CD14-positive monocyte (primary cell): ENCODE data around the gene COX11. TPM values are rescaled to one million over a fixed set of nuclear protein-coding genes. Genes with fewer than 3 reads are reported as not detected.

Source experiments
- DNase-seq, 3 donors: peaks; one replicate each; pipeline ENCODE4 v3.0.0-alpha.2; 2011 to 2022
- H2AFZ ChIP-seq: 2 replicates; pipeline ENCODE4 v1.6.0; 2012; ENCODE audit warnings: mild to moderate bottlenecking, low read depth, low read length, inconsistent platforms; ENCODE audit not compliant: insufficient read depth, poor library complexity, severe bottlenecking
- H3K27ac ChIP-seq, 2 donors: 1 replicate in 1 of 2; 2 replicates in 1 of 2; pipeline ENCODE4 v1.5.1; 2012 to 2013; ENCODE audit warnings: low read length in 2 of 2, control low read depth in 1 of 2, inconsistent platforms in 1 of 2, low read depth in 1 of 2, mild to moderate bottlenecking in 1 of 2
- H3K27me3 ChIP-seq, 2 donors: one replicate each; pipeline versions ENCODE4 v1.6.0 to v1.6.1; 2011 to 2013; ENCODE audit warnings: low read length in 2 of 2; ENCODE audit not compliant: control insufficient read depth in 2 of 2, insufficient read depth in 2 of 2
- H3K36me3 ChIP-seq, 2 donors: replicated peaks in 1 of 2; 1 replicate in 1 of 2; 2 replicates in 1 of 2; pipeline versions ENCODE4 v1.5.1 to v1.6.1; 2012 to 2013; ENCODE audit warnings: low read length in 2 of 2, control low read depth in 1 of 2, inconsistent platforms in 1 of 2, mild to moderate bottlenecking in 1 of 2; ENCODE audit not compliant: insufficient read depth in 2 of 2, control insufficient read depth in 1 of 2
- H3K4me1 ChIP-seq, 2 donors: 1 replicate in 1 of 2; 2 replicates in 1 of 2; pipeline versions ENCODE4 v1.5.1 to v1.6.1; 2012 to 2013; ENCODE audit warnings: low read length in 2 of 2, control low read depth in 1 of 2, inconsistent platforms in 1 of 2, mild to moderate bottlenecking in 1 of 2, moderate library complexity in 1 of 2; ENCODE audit not compliant: insufficient read depth in 2 of 2, control insufficient read depth in 1 of 2
- H3K4me2 ChIP-seq: replicated peaks from 2 replicates; pipeline ENCODE3; 2012; ENCODE audit warnings: low read length, moderate library complexity, mild to moderate bottlenecking; ENCODE audit not compliant: poor library complexity, severe bottlenecking; ENCODE audit errors: extremely low read depth
- H3K4me3 ChIP-seq, 3 experiments: fragments of 200-600 bp in 1 of 3; sonication (generic) in 1 of 3; replicated peaks in 1 of 3; 1 replicate in 2 of 3; 2 replicates in 1 of 3; pipeline ENCODE4 v1.5.1; 2011 to 2013; ENCODE audit warnings: low read length in 3 of 3, mild to moderate bottlenecking in 3 of 3, control low read depth in 2 of 3, low read depth in 2 of 3, inconsistent platforms in 1 of 3, moderate library complexity in 1 of 3
- H3K79me2 ChIP-seq: 2 replicates; pipeline ENCODE4 v1.6.0; 2012; ENCODE audit warnings: mild to moderate bottlenecking, control low read depth, inconsistent platforms, low read length, moderate library complexity; ENCODE audit not compliant: insufficient read depth
- H3K9ac ChIP-seq: 2 replicates; pipeline ENCODE4 v1.6.0; 2017; ENCODE audit warnings: low read length, mild to moderate bottlenecking; ENCODE audit not compliant: insufficient read depth, poor library complexity, severe bottlenecking
- H3K9me3 ChIP-seq, 2 donors: replicated peaks in 1 of 2; 1 replicate in 1 of 2; 2 replicates in 1 of 2; pipeline versions ENCODE4 v1.5.1 to v1.6.1; 2012 to 2013; ENCODE audit warnings: low read length in 2 of 2, control low read depth in 1 of 2; ENCODE audit not compliant: control insufficient read depth in 1 of 2, insufficient read depth in 1 of 2
- H4K20me1 ChIP-seq: 2 replicates; pipeline ENCODE4 v1.6.0; 2012; ENCODE audit warnings: mild to moderate bottlenecking, low read length, control low read depth, moderate library complexity; ENCODE audit not compliant: insufficient read depth
- H3K27ac Mint-ChIP-seq, 7 donors: one replicate each; pipeline ENCODE4 v1.8.0; 2020; ENCODE audit warnings: mild to moderate bottlenecking in 7 of 7, mixed read lengths in 7 of 7, moderate library complexity in 6 of 7, inconsistent platforms in 2 of 7
- H3K27me3 Mint-ChIP-seq, 3 donors: one replicate each; pipeline ENCODE4 v1.8.0; 2021 to 2022; ENCODE audit warnings: low read depth in 3 of 3, mild to moderate bottlenecking in 3 of 3, mixed read lengths in 3 of 3, moderate library complexity in 3 of 3, inconsistent platforms in 1 of 3
- H3K36me3 Mint-ChIP-seq, 2 donors: one replicate each; pipeline ENCODE4 v1.8.0; 2020; ENCODE audit warnings: mixed read lengths in 2 of 2, inconsistent platforms in 1 of 2, mild to moderate bottlenecking in 1 of 2
- H3K4me1 Mint-ChIP-seq: one replicate; pipeline ENCODE4 v1.8.0; 2020; ENCODE audit warnings: mild to moderate bottlenecking, mixed read lengths
- H3K4me3 Mint-ChIP-seq, 2 donors: one replicate each; pipeline ENCODE4 v1.8.0; 2020; ENCODE audit warnings: mild to moderate bottlenecking in 2 of 2, mixed read lengths in 2 of 2, moderate library complexity in 1 of 2
- H3K9me3 Mint-ChIP-seq, 7 donors: one replicate each; pipeline ENCODE4 v1.8.0; 2020 to 2022; ENCODE audit warnings: mixed read lengths in 7 of 7, mild to moderate bottlenecking in 6 of 7, moderate library complexity in 6 of 7, inconsistent platforms in 2 of 7
- CTCF ChIP-seq: fragments of 200-600 bp; IDR thresholded peaks from one replicate; pipeline ENCODE4 v1.8.0; 2022; ENCODE audit warnings: antibody characterized with exemption, mild to moderate bottlenecking
- WGBS: methylation state at CpG from one replicate; pipeline ENCODE4 v1.1.5; 2013; ENCODE audit warnings: missing lambda C conversion rate; ENCODE audit not compliant: insufficient coverage; 5-methylcytosine and 5-hydroxymethylcytosine counted together
- intact Hi-C, 2 donors: fragments of 100-400 bp; cut with micrococcal nuclease; formaldehyde crosslinking; loops; one replicate each; pipeline versions ENCODE4 v1.15.0 to v1.15.1; 2023
- polyA plus RNA-seq, 3 donors: library from polyadenylated mRNA; depleted of rRNA in 1 of 3; unstranded in 2 of 3; stranded (reverse) in 1 of 3; fragments of 300-500 nt in 2 of 3; fragments of >200 nt in 1 of 3; fragmentation: Illumina TruSeq in 2 of 3; gene quantifications; 1 replicate in 2 of 3; 2 replicates in 1 of 3; pipeline ENCODE4 v1.2.3, GENCODE V29; 2012 to 2021

COX11 gene
- polyA plus RNA-seq, 3 donors = 13.2 to 24.8 (median 14.7) TPM

GRCh38 chr17:54947396-54947795 lies 21.1 kb downstream of the COX11 start:
- H3K9ac ChIP-seq = no peak overlapping the region
- 25% methylated on average over 1 of the region's 2 CpGs for WGBS
- no peak overlapping the region for H2AFZ ChIP-seq
- H3K9me3 Mint-ChIP-seq = peaks cover 0 to 3% (median 0%) of the 10 kb centered on the region in 7 donors
- no peaks in the 10 kb centered on the region for H3K4me1 ChIP-seq
- no peaks in the 10 kb centered on the region for H3K27me3 ChIP-seq
- H3K27ac ChIP-seq = no peak overlapping the region
- H3K36me3 ChIP-seq = no peaks in the 10 kb centered on the region
- H3K36me3 Mint-ChIP-seq = no peaks in the 10 kb centered on the region
- no peaks in the 10 kb centered on the region for H3K4me1 Mint-ChIP-seq
- H3K4me3 ChIP-seq = no peak overlapping the region
- H3K9me3 ChIP-seq = no peaks in the 10 kb centered on the region
- H3K27ac Mint-ChIP-seq = no peak overlapping the region
- H3K79me2 ChIP-seq = no peaks in the 10 kb centered on the region
- H4K20me1 ChIP-seq = no peaks in the 10 kb centered on the region
- no peak overlapping the region for H3K4me3 Mint-ChIP-seq
- no peak for TF ChIP-seq CTCF
- no peak overlapping the region for H3K4me2 ChIP-seq
- peaks cover 0 to 2% (median 0%) of the 10 kb centered on the region in 3 donors for H3K27me3 Mint-ChIP-seq
- DNase-seq = no peak
- intact Hi-C loops = no loop called here

GRCh38 chr17:54945671-54946070 lies 22.8 kb downstream of the COX11 start:
- H3K27ac ChIP-seq = no peak overlapping the region
- no peak overlapping the region for H3K4me3 Mint-ChIP-seq
- no peak overlapping the region for H2AFZ ChIP-seq
- TF ChIP-seq CTCF = no peak
- H3K27me3 Mint-ChIP-seq = peaks cover 0 to 2% (median 2%) of the 10 kb centered on the region in 3 donors
- DNase-seq = no peak
- no peak overlapping the region for H3K27ac Mint-ChIP-seq
- H4K20me1 ChIP-seq = no peaks in the 10 kb centered on the region
- no peak overlapping the region for H3K9ac ChIP-seq
- intact Hi-C loops = no loop called here
- H3K4me3 ChIP-seq = no peak overlapping the region
- H3K4me2 ChIP-seq = no peak overlapping the region
- no peaks in the 10 kb centered on the region for H3K9me3 ChIP-seq
- H3K36me3 ChIP-seq = no peaks in the 10 kb centered on the region
- no peaks in the 10 kb centered on the region for H3K4me1 ChIP-seq
- peaks cover 0 to 3% (median 0%) of the 10 kb centered on the region in 7 donors for H3K9me3 Mint-ChIP-seq
- no peaks in the 10 kb centered on the region for H3K79me2 ChIP-seq
- no peaks in the 10 kb centered on the region for H3K4me1 Mint-ChIP-seq
- WGBS = no CpG with 5 or more reads among the region's 1 CpG
- H3K27me3 ChIP-seq = no peaks in the 10 kb centered on the region
- H3K36me3 Mint-ChIP-seq = no peaks in the 10 kb centered on the region
